Osteocyte (in vitro differentiated cells): Measurements from ENCODE around the gene DKK3. TPM values are rescaled to one million over a fixed set of nuclear protein-coding genes. Genes with fewer than 3 reads are reported as not detected.

Experiments
- DNase-seq: peaks from one replicate; pipeline ENCODE4 v3.0.0; 2021; ENCODE audit warnings: mixed read lengths; ENCODE audit not compliant: unreplicated experiment; ENCODE audit errors: extremely low spot score
- H3K27ac Mint-ChIP-seq: one replicate; pipeline ENCODE4 v1.8.0; 2021; ENCODE audit warnings: mild to moderate bottlenecking, mixed read lengths; ENCODE audit not compliant: unreplicated experiment
- H3K27me3 Mint-ChIP-seq: one replicate; pipeline ENCODE4 v1.8.0; 2021; ENCODE audit warnings: mixed read lengths; ENCODE audit not compliant: unreplicated experiment
- H3K36me3 Mint-ChIP-seq: one replicate; pipeline ENCODE4 v1.8.0; 2021; ENCODE audit warnings: mixed read lengths; ENCODE audit not compliant: unreplicated experiment
- H3K4me1 Mint-ChIP-seq: one replicate; pipeline ENCODE4 v1.8.0; 2021; ENCODE audit warnings: mixed read lengths; ENCODE audit not compliant: unreplicated experiment
- H3K4me3 Mint-ChIP-seq: one replicate; pipeline ENCODE4 v1.8.0; 2021; ENCODE audit warnings: mild to moderate bottlenecking, moderate library complexity, mixed read lengths; ENCODE audit not compliant: unreplicated experiment
- H3K9me3 Mint-ChIP-seq: one replicate; pipeline ENCODE4 v1.8.0; 2021; ENCODE audit warnings: mixed read lengths; ENCODE audit not compliant: unreplicated experiment
- CTCF ChIP-seq: fragments of 200-600 bp; sonication (generic); IDR thresholded peaks from 2 replicates; pipeline ENCODE4 v1.5.0; 2021; ENCODE audit warnings: antibody characterized with exemption, mild to moderate bottlenecking, moderate library complexity
- total RNA-seq: library from RNA; stranded (reverse); gene quantifications from 2 replicates; pipeline ENCODE4 v1.2.1, GENCODE V29; 2021

Gene DKK3
- total RNA-seq, 1 donor from 2014 or later: 548 TPM

GRCh38 chr11:11995601-11996000 lies 12.8 kb downstream of the DKK3 start:
- Mint-ChIP-seq H3K4me3 (no peak overlapping the region), H3K9me3 (no peaks in the 10 kb centered on the region), H3K36me3 (peaks cover 36% of the 10 kb centered on the region), H3K4me1 (peaks cover 85% of the 10 kb centered on the region), H3K27ac (peak overlapping the region; percentile 83), H3K27me3 (no peaks in the 10 kb centered on the region)
- DNase-seq: no peak
- TF ChIP-seq CTCF: no peak

GRCh38 chr11:11993839-11994238 lies 14.6 kb downstream of the DKK3 start:
- Mint-ChIP-seq H3K4me3 (peak overlapping the region; percentile 8), H3K9me3 (no peaks in the 10 kb centered on the region), H3K27me3 (no peaks in the 10 kb centered on the region), H3K27ac (peak overlapping the region; percentile 83), H3K36me3 (peaks cover 36% of the 10 kb centered on the region), H3K4me1 (peaks cover 91% of the 10 kb centered on the region)
- no peak for TF ChIP-seq CTCF
- peak; percentile 89 for DNase-seq

DNA sequence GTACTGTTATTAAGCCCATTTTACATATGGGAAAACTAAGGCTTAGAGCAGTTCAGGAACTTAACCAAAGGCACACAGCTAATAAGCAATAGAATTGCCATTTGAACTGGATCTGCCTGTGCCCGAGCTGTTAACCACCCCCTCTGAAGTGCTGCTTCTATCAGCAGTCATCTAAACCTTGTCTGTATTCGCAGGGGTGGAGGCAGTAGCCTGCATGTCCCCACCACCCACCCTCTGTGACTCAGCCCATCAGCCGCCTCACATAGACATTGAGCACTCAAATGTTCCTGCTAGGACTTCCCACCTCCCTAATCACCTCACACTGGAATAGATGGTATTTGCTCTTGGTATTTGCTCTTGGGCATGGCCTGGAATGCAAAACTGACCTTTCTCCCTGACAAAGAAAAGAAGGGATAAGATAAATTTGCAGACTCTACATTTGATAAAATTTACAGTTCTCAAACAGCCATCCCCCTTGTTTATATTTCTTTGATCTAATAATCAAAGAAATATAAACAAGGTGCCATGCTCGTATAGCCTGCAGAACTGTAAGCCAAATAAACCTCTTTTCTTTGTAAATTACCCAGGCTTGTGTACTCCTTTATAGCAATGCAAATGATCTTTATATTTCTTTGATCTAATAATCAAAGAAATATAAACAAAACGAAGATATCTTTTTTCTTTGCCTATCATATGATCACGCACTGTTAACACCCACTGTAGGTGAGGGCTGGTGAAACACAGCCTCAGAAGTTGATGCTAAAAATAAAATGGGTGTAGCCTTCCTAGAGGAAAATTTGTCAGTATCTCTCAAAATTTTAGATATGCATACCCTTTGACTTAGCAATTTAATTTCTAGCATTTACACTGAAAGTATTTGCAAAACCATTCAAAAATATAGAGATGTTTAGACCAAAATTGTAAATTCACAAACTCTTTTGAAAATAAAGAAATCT lies 15.9 kb downstream of the DKK3 start:
- Mint-ChIP-seq H3K27ac (peak overlapping the region; percentile 83), H3K36me3 (peaks cover 24% of the 10 kb centered on the region), H3K9me3 (no peaks in the 10 kb centered on the region), H3K4me1 (peaks cover 92% of the 10 kb centered on the region), H3K4me3 (no peak overlapping the region), H3K27me3 (no peaks in the 10 kb centered on the region)
- no peak for TF ChIP-seq CTCF
- DNase-seq: no peak

GRCh38 chr11:11989774-11990744 lies 18.4 kb downstream of the DKK3 start:
- peak overlapping the region; percentile 5 for H3K4me3 Mint-ChIP-seq
- H3K27ac Mint-ChIP-seq: peak overlapping the region; percentile 83
- peaks cover 93% of the 10 kb centered on the region for H3K4me1 Mint-ChIP-seq
- DNase-seq: no peak
- H3K27me3 Mint-ChIP-seq: no peaks in the 10 kb centered on the region
- no peaks in the 10 kb centered on the region for H3K9me3 Mint-ChIP-seq
- peaks cover 8% of the 10 kb centered on the region for H3K36me3 Mint-ChIP-seq
- TF ChIP-seq CTCF: no peak
